ENCODE data around the gene FEZF2. TPM values are rescaled to one million over a fixed set of nuclear protein-coding genes. Genes with fewer than 3 reads are reported as not detected.

The FEZF2 gene
- total and polyA plus RNA-seq, 8 donors = not detected

- H3K27ac ChIP-seq = no peak overlapping the region
- ATAC-seq = no peak
- no peak for TF ChIP-seq CTCF (IDR thresholded peaks at IDR 0.05)
- no peak overlapping the region for H3K4me3 ChIP-seq
- H3K9me3 ChIP-seq = no peaks in the 10 kb centered on the region
- no peaks in the 10 kb centered on the region for H3K4me1 ChIP-seq
- H3K36me3 ChIP-seq = no peaks in the 10 kb centered on the region
- intact Hi-C loops (cut with DNase I) = no loop called here
- no peak for DNase-seq
- H3K27me3 ChIP-seq = no peaks in the 10 kb centered on the region
Observed at GRCh38 chr3:62413687-62414086, 40.3 kb upstream of the FEZF2 start.

DNA sequence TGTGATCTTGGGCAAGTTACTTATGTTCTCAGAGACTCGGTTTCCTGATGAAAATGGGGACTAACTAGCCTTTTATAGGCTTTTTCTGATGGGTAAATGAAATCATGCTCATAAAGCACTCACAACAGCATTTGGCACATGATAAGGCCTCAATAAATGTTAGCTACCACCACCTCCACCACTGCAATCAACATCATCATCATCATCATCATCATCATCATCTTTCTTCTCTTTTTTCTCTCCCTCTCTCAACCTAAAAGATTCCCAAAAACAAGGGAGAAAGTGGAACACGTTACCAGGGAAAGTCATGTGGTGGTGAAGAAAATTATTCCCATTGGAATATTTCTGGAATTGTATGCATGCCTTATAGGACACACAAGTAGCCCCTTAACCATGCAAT lies 33.6 kb upstream of the FEZF2 start:
- ATAC-seq (no peak), DNase-seq (no peak)
- intact Hi-C loops (cut with DNase I) = no loop called here
- Histone ChIP-seq H3K4me1 (no peaks in the 10 kb centered on the region), H3K27ac (no peak overlapping the region), H3K27me3 (no peaks in the 10 kb centered on the region), H3K36me3 (no peaks in the 10 kb centered on the region), H3K4me3 (no peak overlapping the region), H3K9me3 (no peaks in the 10 kb centered on the region)
- TF ChIP-seq CTCF (IDR thresholded peaks at IDR 0.05) = no peak

DNA sequence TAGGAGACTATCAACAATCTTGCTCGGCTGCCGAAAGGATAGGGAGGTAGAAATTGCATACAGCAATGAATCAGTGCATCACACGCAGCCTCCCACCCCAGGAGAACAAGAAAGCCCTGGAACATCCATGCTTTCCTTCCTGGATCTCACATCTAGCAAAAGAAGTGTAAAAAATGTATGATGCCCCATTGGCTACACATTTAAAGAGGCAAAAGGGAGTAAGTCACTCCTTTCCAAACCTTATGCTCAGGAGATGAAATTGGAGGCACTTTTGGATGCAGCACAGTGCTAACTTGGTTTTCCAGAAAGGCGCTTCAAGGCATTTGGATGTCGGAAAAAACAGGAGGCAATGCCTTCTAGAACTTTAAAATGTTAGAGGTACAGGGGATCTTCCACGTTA lies 32.2 kb upstream of the FEZF2 start:
- TF ChIP-seq CTCF (IDR thresholded peaks at IDR 0.05) = no peak
- Histone ChIP-seq H3K9me3 (no peaks in the 10 kb centered on the region), H3K27ac (no peak overlapping the region), H3K4me1 (no peaks in the 10 kb centered on the region), H3K4me3 (no peak overlapping the region), H3K36me3 (no peaks in the 10 kb centered on the region), H3K27me3 (no peaks in the 10 kb centered on the region)
- intact Hi-C loops (cut with DNase I) = no loop called here
- DNase-seq (no peak), ATAC-seq (no peak)

DNA sequence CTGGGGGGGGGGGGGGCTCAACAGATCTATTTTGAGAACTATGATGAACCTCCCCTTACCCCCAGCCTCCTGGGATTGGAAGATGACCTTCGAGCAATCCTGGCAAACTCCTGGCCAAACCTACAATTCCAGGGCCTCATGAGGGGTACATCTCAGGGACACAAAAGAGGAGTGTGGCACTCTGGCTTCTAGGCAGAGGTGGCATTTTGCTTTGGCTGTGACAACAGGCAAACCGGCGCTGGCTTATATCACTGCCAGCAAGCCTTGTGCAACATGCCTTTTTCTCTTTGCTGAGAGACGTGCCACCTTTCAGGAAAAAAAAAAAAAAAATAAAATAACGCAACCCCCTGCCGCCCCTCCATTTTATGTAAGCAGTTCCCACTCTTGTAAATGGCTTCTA lies 31.8 kb upstream of the FEZF2 start:
- Histone ChIP-seq H3K36me3 (no peaks in the 10 kb centered on the region), H3K27ac (no peak overlapping the region), H3K4me3 (no peak overlapping the region), H3K27me3 (no peaks in the 10 kb centered on the region), H3K9me3 (no peaks in the 10 kb centered on the region), H3K4me1 (no peaks in the 10 kb centered on the region)
- DNase-seq (no peak), ATAC-seq (no peak)
- TF ChIP-seq CTCF (IDR thresholded peaks at IDR 0.05) = no peak
- intact Hi-C loops (cut with DNase I) = no loop called here

DNA sequence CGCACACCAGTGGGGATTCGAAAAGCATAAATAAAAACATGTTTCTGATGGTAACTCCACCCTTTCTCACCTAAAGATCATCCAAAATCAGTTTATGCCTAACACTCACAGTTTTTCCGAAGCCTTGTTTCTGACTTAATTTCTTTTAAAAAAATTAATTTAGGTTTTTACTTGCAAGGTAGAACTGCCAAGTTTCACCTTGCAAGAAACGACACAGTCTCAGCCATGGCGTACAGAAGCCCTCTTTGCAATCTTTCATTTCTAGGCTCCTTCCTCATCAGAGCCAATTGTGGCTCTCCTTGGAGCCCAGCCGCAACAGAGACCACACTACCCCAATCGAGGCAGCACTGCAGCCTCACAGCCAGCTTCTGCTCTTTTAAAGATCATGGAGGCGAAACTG lies 31.0 kb upstream of the FEZF2 start:
- no peaks in the 10 kb centered on the region for H3K4me1 ChIP-seq

More for the DNA sequence above, 31.0 kb upstream of the FEZF2 start:
- ATAC-seq = no peak
- Histone ChIP-seq H3K9me3 (no peaks in the 10 kb centered on the region), H3K27ac (no peak overlapping the region), H3K4me3 (no peak overlapping the region), H3K36me3 (no peaks in the 10 kb centered on the region), H3K27me3 (no peaks in the 10 kb centered on the region)
- intact Hi-C loops (cut with DNase I) = no loop called here
- no peak for TF ChIP-seq CTCF (IDR thresholded peaks at IDR 0.05)
- DNase-seq = no peak
